Endothelial cell of umbilical vein (primary cell): ENCODE data around the gene ZC3H12A. TPM values are rescaled to one million over a fixed set of nuclear protein-coding genes. Genes with fewer than 3 reads are reported as not detected.

ENCODE experiments used
- BruUV-seq: library from RNA; stranded (reverse); fragments of 400-500 nt; replicated peaks from 2 replicates; lab custom pipeline; 2021; lab: Mats Ljungman, UMichigan
- CTCF ChIA-PET: fragments of 300-600, 350-600 bp; sonication (Branson Sonifier 250); formaldehyde crosslinking; loops from one replicate; lab custom pipeline; 2021; ENCODE audit warnings: antibody characterized with exemption, inconsistent platforms; lab: Charles Lee
- POLR2A ChIA-PET: fragments of 300-600, 350-600 bp; sonication (Branson Sonifier 250); formaldehyde crosslinking; loops from one replicate; lab custom pipeline; 2021; ENCODE audit warnings: antibody characterized with exemption, inconsistent platforms; lab: Charles Lee
- DNase-seq: peaks from one replicate; pipeline ENCODE4 v3.0.0-alpha.2; 2011; ENCODE audit warnings: low read depth, low spot score
- FAIRE-seq: peaks from 2 replicates; lab custom pipeline; 2011; peaks lifted over from hg19 to GRCh38; lab: Jason Lieb, UNC
- H2AFZ ChIP-seq: 2 replicates; pipeline ENCODE4 v1.6.0; 2012; ENCODE audit warnings: low read depth, low read length, control low read depth, inconsistent platforms
- H3K27ac ChIP-seq: 2 replicates; pipeline ENCODE4 v1.5.1; 2011; ENCODE audit warnings: low read depth, mild to moderate bottlenecking, control low read depth, low read length, moderate library complexity; ENCODE audit not compliant: insufficient read depth
- H3K27me3 ChIP-seq, 2 experiments: 2 replicates each; pipeline versions ENCODE4 v1.6.0 to v1.6.1; 2011; ENCODE audit warnings: low read length in 2 of 2, mixed read lengths in 1 of 2; ENCODE audit not compliant: control insufficient read depth in 2 of 2, insufficient read depth in 2 of 2
- H3K36me3 ChIP-seq, 2 experiments: 2 replicates in 1 of 2; 3 replicates in 1 of 2; pipeline ENCODE4 v1.5.1; 2011; ENCODE audit warnings: low read length in 2 of 2, mild to moderate bottlenecking in 1 of 2, moderate library complexity in 1 of 2; ENCODE audit not compliant: control insufficient read depth in 2 of 2, insufficient read depth in 2 of 2; ENCODE audit errors: extremely low read depth in 1 of 2
- H3K4me1 ChIP-seq: 3 replicates; pipeline ENCODE4 v1.5.1; 2011; ENCODE audit warnings: mild to moderate bottlenecking, low read length; ENCODE audit not compliant: control insufficient read depth, insufficient read depth; ENCODE audit errors: extremely low read depth
- H3K4me2 ChIP-seq: 2 replicates; pipeline ENCODE4 v1.6.1; 2011; ENCODE audit warnings: low read length, control low read depth, mixed read lengths; ENCODE audit not compliant: insufficient read depth
- H3K4me3 ChIP-seq, 3 experiments: fragments of 200-600 bp in 1 of 3; sonication (generic), shearing (Covaris generic) in 1 of 3; replicated peaks in 1 of 3; 2 replicates each; pipeline ENCODE4 v1.5.1; 2011 to 2016; ENCODE audit warnings: control low read depth in 3 of 3, low read length in 3 of 3, mild to moderate bottlenecking in 2 of 3, inconsistent platforms in 1 of 3, low read depth in 1 of 3, moderate library complexity in 1 of 3; ENCODE audit not compliant: insufficient read depth in 1 of 3
- H3K79me2 ChIP-seq: 2 replicates; pipeline ENCODE4 v1.6.0; 2012; ENCODE audit warnings: low read length, inconsistent platforms; ENCODE audit not compliant: control insufficient read depth, insufficient read depth
- H3K9ac ChIP-seq: replicated peaks from 2 replicates; pipeline ENCODE3; 2011; ENCODE audit warnings: low read length, control low read depth; ENCODE audit not compliant: insufficient read depth; ENCODE audit errors: extremely low read depth
- H3K9me1 ChIP-seq: replicated peaks from 3 replicates; pipeline ENCODE4 v1.6.0; 2011; ENCODE audit warnings: mild to moderate bottlenecking, low read length; ENCODE audit not compliant: control insufficient read depth, insufficient read depth; ENCODE audit errors: extremely low read depth
- H3K9me3 ChIP-seq: replicated peaks from 2 replicates; pipeline ENCODE4 v1.5.1; 2012; ENCODE audit warnings: low read length, inconsistent platforms; ENCODE audit not compliant: control insufficient read depth, insufficient read depth
- H4K20me1 ChIP-seq: replicated peaks from 2 replicates; pipeline ENCODE3; 2011; ENCODE audit warnings: mild to moderate bottlenecking, low read length; ENCODE audit not compliant: control insufficient read depth, insufficient read depth; ENCODE audit errors: extremely low read depth
- FOS ChIP-seq: IDR thresholded peaks from 2 replicates; pipeline ENCODE4 v1.6.1; 2011; ENCODE audit warnings: mild to moderate bottlenecking, low read length, moderate library complexity, borderline replicate concordance; ENCODE audit not compliant: insufficient read depth
- GATA2 ChIP-seq: IDR thresholded peaks from 2 replicates; pipeline ENCODE4 v1.7.0; 2011; ENCODE audit warnings: low read depth, mild to moderate bottlenecking, moderate library complexity, mixed read lengths, low read length; ENCODE audit not compliant: insufficient read length, insufficient read depth
- MYC ChIP-seq: IDR thresholded peaks from one replicate; pipeline ENCODE4 v1.6.1; 2011; ENCODE audit warnings: mild to moderate bottlenecking, low read depth, low read length
- POLR2A ChIP-seq: IDR thresholded peaks from 2 replicates; pipeline ENCODE4 v1.6.1; 2012; ENCODE audit warnings: low read depth, mild to moderate bottlenecking, control low read depth, low read length
- dilution Hi-C: fragments of 300-500 bp; cut with MboI; formaldehyde crosslinking; loops from one replicate; pipeline ENCODE4 v1.15.0; 2019; ENCODE audit warnings: low sequenced_read_pairs; ENCODE audit not compliant: extremely low pct_ligation_motif_present
- intact Hi-C: fragments of 100-400 bp; cut with micrococcal nuclease; formaldehyde crosslinking; loops from one replicate; pipeline ENCODE4 v1.10.0; 2022
- polyA plus RNA-seq, 4 experiments: library from polyadenylated mRNA; depleted of rRNA in 3 of 4; stranded (reverse) in 3 of 4; unstranded in 1 of 4; fragments of >200 nt; gene quantifications; 2 replicates each; pipeline versions ENCODE4 v1.2.1 to v1.2.3, GENCODE V29; 2011 to 2012; ENCODE audit warnings: missing spikeins in 1 of 4
- total RNA-seq: library from RNA; stranded (reverse); gene quantifications from 2 replicates; pipeline ENCODE4 v1.2.3, GENCODE V29; 2021
- TF ChIP-seq, protein P1 (sequence below): IDR thresholded peaks from 2 replicates; pipeline ENCODE4 v1.6.1; 2011; ENCODE audit not compliant: insufficient read depth, insufficient read length
- TF ChIP-seq, protein P2 (sequence below), 2 donors: IDR thresholded peaks; 1 replicate in 1 of 2; 2 replicates in 1 of 2; pipeline ENCODE4 v1.5.1; 2011; ENCODE audit warnings: low read length in 2 of 2, mild to moderate bottlenecking in 2 of 2, moderate library complexity in 2 of 2, control low read depth in 1 of 2, inconsistent platforms in 1 of 2, low read depth in 1 of 2; ENCODE audit not compliant: insufficient read depth in 1 of 2; ENCODE audit errors: extremely low read depth in 1 of 2

Gene ZC3H12A
- total and polyA plus RNA-seq, 2 donors (not counting 3 experiments of a cell fraction or from before 2014, with no cell fraction given), result 6.3 to 9.4 TPM

DNA sequence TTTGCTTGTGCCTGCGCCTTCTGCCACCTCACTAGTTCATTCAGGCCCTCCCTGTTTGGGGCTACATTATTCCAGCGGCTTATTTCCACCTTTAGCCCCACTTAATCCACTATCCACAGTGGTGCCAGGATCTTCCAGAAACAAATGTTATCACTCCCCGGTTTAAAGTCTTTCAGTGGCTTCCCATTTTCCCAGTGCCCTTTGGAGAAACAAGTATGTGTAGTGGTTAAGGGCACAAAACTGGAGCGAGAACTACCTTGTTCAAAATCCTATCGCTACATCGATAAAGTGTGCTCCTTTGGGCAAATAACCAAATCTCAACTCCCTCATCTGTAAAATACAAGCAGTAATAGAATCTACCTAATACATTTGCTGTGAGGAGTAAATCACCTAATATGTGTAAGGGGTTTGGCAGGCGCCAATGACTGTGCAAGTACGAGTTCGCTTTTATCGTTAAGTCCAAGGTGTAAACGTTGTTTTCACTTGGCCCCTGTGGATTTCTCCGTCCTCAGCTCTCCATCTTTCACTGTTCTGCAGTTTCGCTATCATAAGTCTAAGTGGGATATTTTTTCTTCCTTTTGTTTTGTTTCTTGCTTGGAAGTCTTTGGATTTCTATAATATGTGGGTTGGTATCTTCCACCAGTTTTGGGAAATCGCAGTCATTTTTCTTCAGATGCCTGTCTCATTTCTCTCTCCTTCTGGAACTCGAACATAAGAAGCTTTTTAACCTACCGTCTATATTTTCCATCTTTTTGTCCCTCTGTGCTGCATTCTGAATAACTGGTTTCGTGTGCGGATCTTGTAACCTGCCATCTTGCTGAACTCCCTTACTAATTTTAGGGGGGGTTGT, 41.0 kb downstream of the ZC3H12A start:
- FAIRE-seq (no peak), DNase-seq (no peak)
- intact Hi-C loops (loop anchor here (2.0 kb wide), 1 partner anchor 37 kb away; no protein-coding TSS in a partner anchor), dilution Hi-C loops (no loop called here)
- TSS peak; percentile 95 for BruUV-seq
- Histone ChIP-seq H3K9me3 (no peaks in the 10 kb centered on the region), H4K20me1 (no peaks in the 10 kb centered on the region), H3K4me3 (peak overlapping the region; percentile 72 to 81 (median 80)), H3K79me2 (peaks cover 18% of the 10 kb centered on the region), H2AFZ (peak overlapping the region; percentile 99), H3K36me3 (peaks cover 3 to 5% of the 10 kb centered on the region in 2 experiments), H3K4me2 (peak overlapping the region; percentile 97), H3K27me3 (no peaks in the 10 kb centered on the region), H3K9me1 (no peaks in the 10 kb centered on the region), H3K9ac (peak overlapping the region; percentile 93), H3K4me1 (peaks cover 15% of the 10 kb centered on the region), H3K27ac (peak overlapping the region; percentile 87)
- CTCF ChIA-PET, result interaction anchor here (0.7 to 2.5 kb wide), 32 partner anchors 9 to 1320 kb away, joined by 3 to 26 read pairs (median 6); partner anchors contain the start of genes DNALI1 and SNIP1
- TF ChIP-seq POLR2A (no peak), MYC (no peak), FOS (no peak), GATA2 (no peak)
- TF ChIP-seq, protein P1, sequence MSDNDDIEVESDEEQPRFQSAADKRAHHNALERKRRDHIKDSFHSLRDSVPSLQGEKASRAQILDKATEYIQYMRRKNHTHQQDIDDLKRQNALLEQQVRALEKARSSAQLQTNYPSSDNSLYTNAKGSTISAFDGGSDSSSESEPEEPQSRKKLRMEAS, result no peak
- TF ChIP-seq, protein P2, sequence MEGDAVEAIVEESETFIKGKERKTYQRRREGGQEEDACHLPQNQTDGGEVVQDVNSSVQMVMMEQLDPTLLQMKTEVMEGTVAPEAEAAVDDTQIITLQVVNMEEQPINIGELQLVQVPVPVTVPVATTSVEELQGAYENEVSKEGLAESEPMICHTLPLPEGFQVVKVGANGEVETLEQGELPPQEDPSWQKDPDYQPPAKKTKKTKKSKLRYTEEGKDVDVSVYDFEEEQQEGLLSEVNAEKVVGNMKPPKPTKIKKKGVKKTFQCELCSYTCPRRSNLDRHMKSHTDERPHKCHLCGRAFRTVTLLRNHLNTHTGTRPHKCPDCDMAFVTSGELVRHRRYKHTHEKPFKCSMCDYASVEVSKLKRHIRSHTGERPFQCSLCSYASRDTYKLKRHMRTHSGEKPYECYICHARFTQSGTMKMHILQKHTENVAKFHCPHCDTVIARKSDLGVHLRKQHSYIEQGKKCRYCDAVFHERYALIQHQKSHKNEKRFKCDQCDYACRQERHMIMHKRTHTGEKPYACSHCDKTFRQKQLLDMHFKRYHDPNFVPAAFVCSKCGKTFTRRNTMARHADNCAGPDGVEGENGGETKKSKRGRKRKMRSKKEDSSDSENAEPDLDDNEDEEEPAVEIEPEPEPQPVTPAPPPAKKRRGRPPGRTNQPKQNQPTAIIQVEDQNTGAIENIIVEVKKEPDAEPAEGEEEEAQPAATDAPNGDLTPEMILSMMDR (IDR thresholded peaks at IDR 0.05; ENCODE audit: extremely low read depth in 1 of 2, insufficient read depth in 1 of 2, low read depth in 1 of 2, low read length in 2 of 2), result no peak
- POLR2A ChIA-PET, result interaction anchor here (0.6 to 1.1 kb wide), 2 partner anchors 9 to 38 kb away, joined by 3 to 5 read pairs; partner anchors contain the start of gene SNIP1
